Stimulated activated CD8-positive, alpha-beta memory T cell treated with anti-CD3 and anti-CD28 coated beads, Interleukin-2, amount 100 ng/mL, for 48 hours (primary cell): Measurements from ENCODE around the gene WEE1.
"Not testable (repeated sequence)": the region's sequence is repeated elsewhere in the genome, so short reads cannot be mapped to it uniquely, and the experiment has no call there.

Source experiments
- DNase-seq, 2 donors: peaks; one replicate each; pipeline ENCODE4 v3.0.0-alpha.2; 2020; ENCODE audit warnings: low read depth in 2 of 2

The WEE1 gene

GRCh38 chr11:9622353-9622752, 48.9 kb downstream of the WEE1 start:
- DNase-seq, result not testable (repeated sequence)

DNA sequence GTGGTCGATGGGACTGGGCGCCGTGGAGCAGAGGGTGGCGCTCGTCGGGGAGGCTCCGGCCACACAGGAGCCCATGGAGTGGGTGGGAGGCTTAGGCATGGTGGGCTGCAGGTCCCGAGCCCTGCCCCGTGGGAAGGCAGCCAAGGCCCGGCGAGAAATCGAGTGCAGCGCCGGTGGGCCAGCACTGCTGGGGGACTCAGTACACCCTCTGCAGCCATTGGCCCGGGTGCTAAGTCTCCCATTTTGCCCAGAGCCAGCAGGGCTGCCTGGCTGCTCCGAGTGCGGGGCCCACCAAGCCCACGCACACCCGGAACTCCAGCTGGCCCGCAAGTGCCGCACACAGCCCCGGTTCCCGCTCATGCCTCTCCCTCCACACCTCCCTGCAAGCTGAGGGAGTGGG, 49.6 kb downstream of the WEE1 start:
- not testable (repeated sequence) for DNase-seq

DNA sequence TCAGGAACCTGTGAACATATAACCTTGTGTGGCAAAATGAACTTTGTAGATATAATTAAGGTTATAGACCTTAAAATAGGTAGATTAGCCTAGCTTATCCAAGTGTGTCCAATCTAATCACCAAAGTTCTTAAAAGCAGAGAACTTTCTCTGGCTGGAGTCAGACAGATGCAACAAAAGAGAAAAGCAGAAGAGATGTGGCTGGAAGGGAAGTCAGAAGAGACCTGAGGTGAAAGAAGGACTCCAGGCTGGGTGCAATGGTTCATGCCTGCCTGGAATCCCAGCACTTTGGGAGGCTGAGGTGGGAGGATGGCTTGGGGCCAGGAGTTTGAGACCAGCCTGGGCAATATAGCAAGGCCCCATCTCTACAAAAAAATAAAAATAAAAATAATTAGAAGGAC, 51.0 kb downstream of the WEE1 start:
- no peak for DNase-seq

GRCh38 chr11:9625162-9625561, 51.7 kb downstream of the WEE1 start:
- no peak for DNase-seq

DNA sequence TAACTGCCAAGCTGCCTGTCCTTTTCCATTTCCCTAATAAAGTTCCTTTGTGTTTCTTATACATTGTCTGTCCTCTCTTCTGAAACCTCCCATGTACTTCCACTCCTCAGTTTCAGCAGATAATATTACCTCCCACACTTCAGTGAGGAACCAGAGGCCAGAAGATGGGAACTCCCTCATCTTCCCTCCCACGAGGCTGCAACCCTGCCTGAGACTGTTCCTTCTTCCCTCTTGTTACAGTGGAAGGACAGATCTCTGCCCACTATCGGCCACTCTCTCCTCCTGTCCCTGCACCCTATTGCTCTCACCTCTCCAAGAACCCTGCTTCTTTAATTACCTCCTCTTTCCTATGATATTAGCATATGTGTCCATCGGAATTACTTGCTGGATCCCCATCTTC, 52.3 kb downstream of the WEE1 start:
- no peak for DNase-seq

GRCh38 chr11:9626496-9627394, 53.3 kb downstream of the WEE1 start:
- DNase-seq, result no peak

- no peak for DNase-seq
These were observed 55.6 kb downstream of the WEE1 start for GRCh38 chr11:9629064-9629463.

DNA sequence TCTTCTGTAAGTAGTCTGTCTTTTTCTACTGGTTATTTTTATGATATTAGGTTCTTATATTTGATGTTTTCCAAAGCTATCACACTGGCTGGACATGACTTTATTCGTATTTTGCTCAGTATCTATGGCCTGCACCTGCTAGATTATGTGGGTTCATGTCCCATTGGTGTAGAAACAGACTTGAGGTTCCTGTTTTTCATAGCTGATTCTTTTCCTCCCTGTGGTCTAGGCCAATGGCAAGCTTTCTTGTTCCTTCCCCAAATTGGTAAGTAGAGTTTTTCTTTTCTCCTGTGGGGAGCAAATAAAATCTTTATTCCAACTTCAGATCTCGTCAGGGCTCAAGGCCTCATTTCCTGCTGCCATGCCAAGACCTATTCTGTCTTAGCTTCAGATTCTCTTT, 60.2 kb downstream of the WEE1 start:
- DNase-seq, result no peak

GRCh38 chr11:9636691-9637090, 63.2 kb downstream of the WEE1 start:
- no peak for DNase-seq

DNA sequence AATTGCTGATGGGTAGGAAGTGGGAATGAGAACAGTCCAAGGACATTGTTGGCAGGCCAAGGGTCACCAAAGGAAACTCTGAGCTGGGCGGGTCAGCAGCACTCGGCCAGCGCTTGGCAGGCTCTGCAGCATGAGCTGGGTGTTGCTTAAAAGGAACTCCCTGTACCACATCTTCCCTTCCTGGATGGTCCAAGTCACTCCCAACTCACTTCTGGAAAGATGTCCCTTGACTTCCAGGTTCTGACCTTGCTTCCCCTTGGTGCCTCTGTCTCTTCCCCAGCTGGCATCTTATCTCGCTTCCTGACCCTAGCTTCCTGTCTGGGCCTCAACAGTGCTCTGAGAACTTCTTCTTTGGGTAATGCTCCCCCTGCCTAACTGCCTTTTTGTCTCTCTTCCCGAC, 65.6 kb downstream of the WEE1 start:
- no peak for DNase-seq
